ENCODE data around the gene FCRLB.
"Not testable (repeated sequence)": the region's sequence is repeated elsewhere in the genome, so short reads cannot be mapped to it uniquely, and the experiment has no call there.

FCRLB gene

GRCh38 chr1:161720956-161721737 lies at the start of gene FCRLB:
TSS of gene FCRLB (plus strand) at chr1:161721544. CDS start at chr1:161722673, 1,129 bp downstream.
- DNase-seq: no peak

DNA sequence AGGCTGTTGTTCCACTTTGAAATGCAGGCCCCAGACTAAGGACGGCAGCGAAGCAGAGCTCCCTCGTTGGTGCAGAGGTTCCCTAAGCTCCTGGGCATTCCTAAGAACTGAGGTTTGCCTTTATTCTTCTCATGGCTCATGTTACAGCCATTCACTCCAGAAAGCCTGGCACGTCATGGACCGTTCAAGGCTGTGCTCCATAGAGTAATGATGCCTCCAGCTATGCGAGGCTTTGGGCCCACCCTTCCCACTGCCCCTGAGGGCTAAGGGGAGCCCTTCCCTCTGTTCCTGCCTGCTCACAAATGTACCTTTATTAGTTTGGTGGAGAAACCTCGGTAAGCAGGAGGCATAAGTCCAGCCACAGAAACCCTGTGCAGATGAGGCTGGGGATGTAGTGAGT lies 47.9 kb upstream of the FCRLB start:
- DNase-seq: not testable (repeated sequence)

DNA sequence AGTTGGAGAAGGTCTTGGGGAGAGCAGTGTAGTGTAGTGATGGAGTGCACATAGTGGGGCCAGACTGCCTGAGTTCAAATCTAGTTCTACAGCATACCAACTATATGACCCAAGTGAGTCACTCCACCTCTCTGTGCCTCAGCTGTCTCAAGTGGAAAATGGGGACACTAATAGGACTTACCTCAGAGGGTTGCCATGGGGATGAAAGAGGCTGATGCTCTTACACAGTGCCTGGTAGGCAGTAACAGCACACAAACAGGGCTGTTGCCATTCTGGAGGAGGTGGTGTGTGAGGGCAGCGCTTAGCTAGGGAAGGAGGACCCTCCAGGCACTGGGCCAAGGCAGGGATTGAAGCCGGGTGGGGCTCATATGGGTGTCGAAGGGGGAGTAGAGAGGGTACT lies 46.9 kb upstream of the FCRLB start:
- not testable (repeated sequence) for DNase-seq

DNA sequence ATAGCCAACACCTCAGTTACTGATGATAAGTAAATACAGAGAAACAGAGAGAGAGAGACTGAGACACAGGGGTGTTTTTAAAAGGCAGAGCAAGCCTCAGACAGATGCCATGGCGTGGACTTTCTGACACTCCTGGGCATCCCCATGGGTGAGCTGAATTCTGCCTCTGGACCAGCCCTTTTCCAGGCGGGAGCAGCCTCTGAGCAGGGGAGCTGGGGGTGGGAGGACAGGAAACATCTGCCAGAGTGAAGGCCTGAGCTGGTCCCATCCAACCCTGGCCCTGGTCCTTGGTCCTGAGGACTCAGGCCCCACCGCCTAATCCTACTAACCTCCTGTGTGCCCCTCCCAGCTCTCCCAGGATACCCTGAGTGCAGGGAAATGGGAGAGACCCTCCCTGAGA lies 46.4 kb upstream of the FCRLB start:
- DNase-seq: not testable (repeated sequence)

DNA sequence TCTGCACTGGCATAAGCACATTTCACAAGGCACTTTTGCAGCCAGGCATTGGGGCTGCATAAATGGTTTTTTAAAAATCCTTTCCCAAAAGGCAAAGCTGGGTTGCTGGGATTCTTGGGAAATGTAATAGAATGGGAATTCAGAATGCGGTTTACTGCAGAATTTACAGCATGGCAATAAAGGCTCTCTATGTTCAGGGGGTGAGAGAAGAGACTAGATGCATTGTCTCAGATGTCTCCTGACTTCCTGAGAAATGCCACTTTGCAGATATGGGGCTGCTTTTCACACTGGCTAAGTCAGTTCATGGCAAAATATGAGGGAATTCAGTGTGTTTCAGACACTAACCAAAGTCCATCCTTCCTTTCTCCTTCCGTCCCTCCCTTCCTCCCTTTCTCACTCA lies 44.9 kb upstream of the FCRLB start:
- no peak for DNase-seq

- no peak for DNase-seq
Observed at GRCh38 chr1:161676958-161677689, 44.2 kb upstream of the FCRLB start.

- no peak for DNase-seq
Observed at GRCh38 chr1:161678500-161678899, 42.8 kb upstream of the FCRLB start.

DNA sequence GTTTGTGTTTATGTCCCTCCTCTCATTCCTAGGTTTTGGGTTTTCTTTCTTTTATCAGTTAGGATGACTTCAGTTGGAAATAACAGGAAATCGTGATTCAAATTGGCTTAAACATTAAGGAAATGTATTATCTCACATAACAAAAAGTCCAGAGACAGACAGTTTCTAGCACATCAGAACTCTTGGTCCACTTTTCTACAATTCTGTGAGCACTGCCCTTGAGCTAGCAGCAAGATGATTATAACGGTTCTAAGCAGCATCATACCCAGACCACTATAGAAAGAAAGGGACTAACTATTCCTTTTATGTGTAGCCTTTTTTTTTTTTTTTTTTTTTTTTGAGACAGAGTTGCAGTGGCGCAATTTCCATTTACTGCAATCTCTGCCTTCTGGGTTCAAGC lies 39.5 kb upstream of the FCRLB start:
- DNase-seq: no peak

- no peak for DNase-seq
Observed at GRCh38 chr1:161688946-161689345, 32.4 kb upstream of the FCRLB start.

DNA sequence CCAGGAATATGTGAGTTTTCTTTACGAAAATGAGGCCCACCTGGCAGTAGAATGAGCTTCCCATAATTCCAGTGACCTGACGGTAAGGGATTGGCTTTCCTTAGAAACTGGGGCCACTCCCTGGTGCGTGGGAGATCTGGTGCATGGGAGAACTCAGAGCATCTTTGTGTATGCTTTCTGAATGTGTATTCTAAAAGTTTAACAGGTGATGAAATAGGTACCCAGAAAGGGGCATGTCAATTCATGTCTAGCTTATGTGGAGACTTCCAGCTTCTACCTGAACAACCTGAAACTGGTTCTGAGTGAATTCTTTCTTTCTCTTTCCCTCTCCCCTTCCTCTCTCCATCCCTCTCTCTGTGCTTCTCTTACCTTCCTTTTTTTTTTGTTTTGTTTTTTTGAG lies 29.5 kb upstream of the FCRLB start:
- DNase-seq: no peak

- DNase-seq: not testable (repeated sequence)
Observed at GRCh38 chr1:161693020-161693712, 28.2 kb upstream of the FCRLB start.

DNA sequence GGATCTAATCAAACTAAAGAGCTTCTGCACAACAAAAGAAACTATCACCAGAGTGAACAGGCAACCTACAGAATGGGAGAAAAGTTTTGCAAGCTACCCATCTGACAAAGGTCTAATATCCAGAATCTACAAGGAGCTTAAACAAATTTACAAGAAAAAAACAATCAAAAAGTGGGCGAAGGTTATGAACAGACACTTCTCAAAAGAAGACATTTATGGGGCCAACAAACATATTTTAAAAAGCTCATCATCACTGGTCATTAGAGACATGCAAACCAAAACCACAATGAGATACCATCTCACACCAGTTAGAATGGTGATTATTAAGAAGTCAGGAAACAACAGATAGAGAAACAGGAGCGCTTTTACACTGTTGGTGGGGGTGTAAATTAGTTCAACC lies 23.0 kb upstream of the FCRLB start:
- DNase-seq: not testable (repeated sequence)

GRCh38 chr1:161702250-161702649 lies 19.1 kb upstream of the FCRLB start:
- DNase-seq: no peak

- DNase-seq: no peak
Observed at GRCh38 chr1:161705537-161705936, 15.8 kb upstream of the FCRLB start.

- no peak for DNase-seq
Observed at GRCh38 chr1:161706113-161706481, 15.2 kb upstream of the FCRLB start.

DNA sequence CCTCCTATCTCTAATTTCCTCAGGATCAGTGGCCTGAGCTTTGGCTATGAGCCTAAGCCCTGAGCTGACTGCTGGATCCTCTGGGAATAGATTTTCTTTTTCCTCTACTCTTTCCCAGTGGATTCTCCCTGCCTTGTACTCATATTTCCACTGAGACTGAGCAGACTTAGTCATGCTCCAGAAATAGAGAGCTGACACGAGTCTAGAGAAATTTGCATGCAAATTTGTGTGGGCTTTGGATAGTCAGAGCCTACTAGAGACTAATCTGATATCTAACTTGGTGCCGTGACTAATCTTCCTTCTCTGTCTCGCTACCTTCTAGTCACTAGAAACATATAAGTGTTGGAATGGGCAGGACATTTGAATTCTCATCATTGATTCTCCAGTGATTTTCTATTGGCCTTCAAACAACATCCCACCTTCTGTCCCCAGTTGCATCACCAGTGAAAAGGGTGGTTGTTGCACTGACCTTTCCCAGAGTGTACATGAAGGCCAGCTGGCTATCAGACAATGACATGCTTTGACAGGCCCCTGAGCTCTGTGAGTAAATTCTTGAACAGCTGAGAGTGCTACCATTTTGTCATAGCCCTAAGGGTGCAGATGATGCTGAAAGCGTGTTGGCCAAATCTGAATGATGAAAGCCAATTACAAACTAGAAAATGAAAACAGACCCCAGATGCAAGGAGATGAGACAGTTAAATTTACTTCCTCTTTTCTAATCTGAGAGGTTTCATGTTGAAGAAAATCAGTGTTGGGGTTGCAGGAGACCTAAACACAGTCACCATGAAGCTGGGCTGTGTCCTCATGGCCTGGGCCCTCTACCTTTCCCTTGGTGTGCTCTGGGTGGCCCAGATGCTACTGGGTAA lies 14.6 kb upstream of the FCRLB start, which contains the start of gene FCRLA:
Gene FCRLA, plus strand, starts transcription at position 748 of the 866 bp plus-strand sequence. Its CDS starts 36 bp downstream, at position 784.
- no peak for DNase-seq

DNA sequence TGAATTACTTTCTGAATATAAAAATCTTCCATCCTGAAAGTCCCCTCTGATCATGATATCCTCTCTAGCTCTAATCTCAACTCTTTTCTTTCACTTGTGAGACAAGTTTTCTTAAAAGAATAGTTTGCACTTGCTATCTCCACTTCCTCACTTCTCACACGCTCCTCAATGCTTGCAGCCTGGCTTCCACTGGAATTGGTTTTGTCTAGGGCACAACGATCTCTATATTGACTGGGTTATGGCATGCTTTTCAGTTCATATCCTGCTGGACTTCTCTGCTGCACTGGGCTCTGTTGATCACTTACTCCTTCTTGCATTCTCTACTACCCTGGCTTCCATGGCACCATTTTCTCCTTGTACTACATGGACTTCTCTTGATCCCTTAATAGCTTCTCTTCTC lies 13.8 kb upstream of the FCRLB start:
- no peak for DNase-seq

DNA sequence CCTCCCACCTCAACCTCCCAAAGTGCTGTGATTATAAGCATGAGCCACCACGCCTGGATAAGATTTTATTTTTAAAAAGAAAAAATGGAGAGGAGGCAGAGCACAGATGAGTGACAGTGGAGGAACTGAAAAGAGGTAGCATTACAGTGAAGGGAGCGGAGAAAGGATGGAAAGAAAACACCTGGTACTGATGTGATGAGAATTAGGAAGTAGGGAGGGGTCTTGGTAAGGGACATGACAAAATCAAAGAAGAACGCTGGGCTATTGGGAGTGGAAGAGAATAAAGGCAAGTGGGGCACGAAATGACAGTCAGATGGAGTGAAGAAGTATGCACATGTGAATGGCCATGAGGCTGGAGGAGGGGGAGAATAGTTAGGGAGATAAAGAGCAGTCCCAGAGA lies 12.0 kb upstream of the FCRLB start:
- no peak for DNase-seq

GRCh38 chr1:161710560-161710959 lies 10.8 kb upstream of the FCRLB start:
- no peak for DNase-seq

- DNase-seq: no peak
Observed at GRCh38 chr1:161718559-161719324, 2.6 kb upstream of the FCRLB start.

GRCh38 chr1:161719325-161719611 lies 2.1 kb upstream of the FCRLB start:
- DNase-seq: no peak

- no peak for DNase-seq
Observed at GRCh38 chr1:161720422-161720821, 922 bp upstream of the FCRLB start.

All from NCI-H2081 treated with DMSO at 0.1 percent for 48 hours (cell line).